SW 1271 (cell line): Measurements from ENCODE around the gene EPB41L3.
"Not testable (repeated sequence)": the region's sequence is repeated elsewhere in the genome, so short reads cannot be mapped to it uniquely, and the experiment has no call there.

Source experiments
- DNase-seq, 2 experiments: peaks; one replicate each; lab custom pipeline; 2025; lab: John Stamatoyannopoulos, UW

Gene EPB41L3

GRCh38 chr18:5530629-5531178 lies 13.1 kb downstream of the EPB41L3 start:
- no peak for DNase-seq

DNA sequence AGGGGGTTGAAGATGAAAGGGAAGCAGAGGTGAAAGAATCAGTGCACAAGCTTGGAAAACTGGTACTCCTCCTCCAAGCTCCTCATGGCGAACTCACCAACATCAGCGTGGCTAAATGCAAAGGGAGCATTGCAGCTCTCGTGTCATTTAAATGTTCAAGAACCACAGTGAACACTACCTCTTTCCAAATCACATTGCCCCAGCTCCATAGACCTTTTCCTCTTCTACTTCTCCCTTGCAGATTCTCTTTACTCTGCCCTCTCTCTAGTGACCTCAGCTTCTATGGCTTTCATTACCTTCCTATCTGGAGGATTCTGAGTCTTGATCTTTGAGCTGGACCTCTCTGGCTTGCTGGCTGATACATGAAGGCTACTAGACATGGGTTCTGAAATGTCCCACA lies 14.3 kb downstream of the EPB41L3 start:
- no peak for DNase-seq

DNA sequence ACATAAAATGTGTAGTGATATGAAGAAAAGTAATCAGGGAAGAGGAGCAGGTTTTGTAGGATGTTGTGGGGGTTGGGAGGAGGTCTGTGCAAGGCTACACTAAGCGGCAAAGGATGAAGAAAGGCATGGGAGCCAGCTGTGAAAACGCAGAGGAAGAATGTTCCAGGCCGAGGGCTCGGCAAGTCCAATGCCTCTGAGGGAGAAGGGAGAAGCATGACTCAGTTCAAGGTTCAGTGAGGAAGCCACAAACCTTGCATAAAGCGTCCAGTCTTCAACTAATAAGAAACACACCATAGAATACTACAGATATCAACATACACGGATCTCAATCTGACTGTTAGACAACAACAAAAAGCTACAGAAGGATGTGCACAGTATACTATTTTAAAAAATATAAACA lies 16.2 kb downstream of the EPB41L3 start:
- no peak for DNase-seq

- no peak for DNase-seq
Observed at GRCh38 chr18:5524660-5525059, 19.1 kb downstream of the EPB41L3 start.

- no peak for DNase-seq
Observed at GRCh38 chr18:5521000-5521399, 22.8 kb downstream of the EPB41L3 start.

GRCh38 chr18:5520464-5520863 lies 23.3 kb downstream of the EPB41L3 start:
- DNase-seq, result no peak

DNA sequence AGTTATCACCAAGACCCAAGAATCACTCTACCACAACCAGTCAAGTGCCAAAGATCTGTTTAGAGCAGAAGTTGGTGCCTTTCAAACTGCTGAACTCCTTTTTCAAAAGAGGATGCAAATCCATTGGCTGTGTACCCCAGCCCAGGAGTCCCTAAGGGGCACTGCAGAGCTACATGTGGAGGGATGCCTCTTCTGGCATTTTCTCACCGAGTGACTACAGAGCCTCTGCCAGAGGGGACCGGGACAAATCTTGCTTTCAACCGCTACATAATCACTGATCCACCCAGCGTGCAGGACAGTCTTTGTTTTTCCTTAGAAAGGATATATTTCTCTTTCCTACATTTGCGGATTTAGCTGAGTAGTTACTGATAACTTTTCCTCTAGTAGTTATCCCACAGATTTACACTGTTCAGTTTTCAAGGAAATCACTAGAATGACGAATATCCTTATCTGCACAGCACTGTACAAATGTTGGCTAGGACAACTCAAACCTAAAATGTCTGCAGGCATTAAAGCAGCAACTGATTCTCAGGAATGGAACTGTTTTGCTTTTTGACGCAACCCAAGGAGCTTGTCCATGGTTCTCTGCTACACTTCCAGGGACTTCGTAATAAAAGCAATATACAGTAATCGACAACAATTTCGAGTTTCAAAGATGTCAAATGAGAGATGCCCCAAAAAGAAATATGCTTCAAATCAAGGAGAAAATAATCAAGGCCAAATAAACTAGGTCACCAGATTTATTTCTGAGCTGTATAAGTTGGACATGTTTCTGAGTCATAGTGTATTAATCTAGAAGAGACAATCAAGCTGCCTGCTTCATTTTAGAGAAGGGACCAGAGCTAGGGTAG lies 24.1 kb downstream of the EPB41L3 start:
- DNase-seq, result no peak

DNA sequence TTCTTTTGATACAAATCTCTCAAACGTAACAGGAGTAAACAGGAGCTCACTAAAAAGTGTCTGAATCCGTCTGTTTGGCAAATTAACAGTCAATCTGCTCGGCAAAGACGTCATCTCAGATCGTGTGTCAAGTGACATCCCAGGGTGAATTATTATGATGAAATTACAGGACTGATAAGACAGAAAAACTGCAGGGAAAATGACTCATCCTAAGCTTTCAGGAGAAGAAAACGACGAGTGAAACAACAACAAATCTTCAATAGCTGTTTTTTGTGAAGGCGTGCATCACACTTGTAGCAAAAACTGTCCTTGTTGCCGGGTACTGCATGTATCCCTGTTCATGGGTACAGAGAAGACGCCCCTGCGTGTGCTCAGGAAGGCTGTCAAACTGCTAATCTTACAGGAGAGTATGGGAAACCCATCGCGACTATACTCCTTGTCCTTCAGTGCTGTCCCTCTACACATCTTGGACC lies 24.9 kb downstream of the EPB41L3 start:
- DNase-seq, result no peak

DNA sequence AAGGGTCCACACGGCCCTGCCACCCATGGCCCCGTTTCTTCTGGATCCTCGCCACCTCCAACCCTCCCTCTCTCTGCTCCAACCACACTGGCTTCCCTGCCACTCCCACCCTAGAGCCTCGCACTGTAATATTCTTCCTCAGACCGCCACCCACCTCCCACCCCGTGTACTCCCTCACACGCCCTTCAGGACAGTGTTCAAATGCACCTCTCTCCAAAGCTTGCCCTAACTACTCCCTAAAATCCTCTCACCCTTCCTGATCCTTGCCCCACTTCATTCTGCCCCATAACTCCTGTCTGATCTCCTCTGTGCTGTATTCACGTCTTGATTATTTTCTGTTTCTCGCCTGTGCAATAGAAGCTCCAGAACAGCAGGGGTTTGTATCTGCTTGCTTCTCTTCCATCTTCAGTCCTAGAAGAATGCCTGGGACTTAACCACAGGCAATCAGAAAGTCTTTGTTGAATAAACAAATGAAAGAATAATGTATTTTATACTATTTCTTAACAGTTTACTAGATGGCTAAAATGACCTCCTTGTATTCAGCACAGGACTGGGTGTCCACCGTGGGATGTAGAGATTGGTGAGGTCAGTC lies 25.5 kb downstream of the EPB41L3 start:
- no peak for DNase-seq

DNA sequence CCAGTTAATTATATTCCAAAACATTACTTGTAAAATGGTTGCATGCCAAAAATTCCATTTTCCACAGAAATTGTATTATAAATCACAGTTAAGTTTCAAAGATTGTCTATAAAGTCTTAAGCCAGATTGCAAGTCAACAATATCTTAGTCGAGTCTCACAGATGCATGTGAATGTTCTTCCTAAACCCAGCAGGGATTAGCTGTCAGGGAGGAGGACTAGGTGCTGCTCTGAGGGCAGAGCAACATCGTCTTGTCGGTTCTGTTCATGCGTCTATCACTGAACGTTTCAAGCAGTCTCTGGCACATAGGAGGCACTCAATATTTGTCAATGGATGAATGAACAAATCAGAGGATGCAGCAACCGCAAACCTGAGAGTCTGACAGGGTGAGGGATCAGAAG lies 27.0 kb downstream of the EPB41L3 start:
- DNase-seq, result no peak

- DNase-seq, result no peak
Observed at GRCh38 chr18:5515011-5515784, 28.6 kb downstream of the EPB41L3 start.

- DNase-seq, result no peak
Observed at GRCh38 chr18:5513947-5514346, 29.9 kb downstream of the EPB41L3 start.

DNA sequence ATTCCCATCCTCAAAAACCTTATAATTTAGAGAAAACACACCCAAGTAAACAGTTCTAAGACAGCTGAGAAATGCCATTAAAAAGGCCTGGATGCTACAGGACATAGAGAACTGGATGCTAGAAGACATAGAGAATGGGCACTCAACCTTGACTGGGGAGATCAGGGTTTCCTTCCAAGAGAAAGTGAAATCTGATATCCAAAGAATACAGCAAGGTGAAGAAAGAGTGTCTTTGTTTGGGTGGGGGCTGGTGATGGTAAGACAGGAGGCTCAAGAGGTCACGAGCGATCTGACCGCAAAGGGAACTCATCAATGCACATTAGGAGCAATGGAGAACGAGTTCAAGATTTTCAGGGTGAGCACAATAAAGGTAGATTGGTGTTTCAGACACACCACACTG lies 31.6 kb downstream of the EPB41L3 start:
- no peak for DNase-seq

DNA sequence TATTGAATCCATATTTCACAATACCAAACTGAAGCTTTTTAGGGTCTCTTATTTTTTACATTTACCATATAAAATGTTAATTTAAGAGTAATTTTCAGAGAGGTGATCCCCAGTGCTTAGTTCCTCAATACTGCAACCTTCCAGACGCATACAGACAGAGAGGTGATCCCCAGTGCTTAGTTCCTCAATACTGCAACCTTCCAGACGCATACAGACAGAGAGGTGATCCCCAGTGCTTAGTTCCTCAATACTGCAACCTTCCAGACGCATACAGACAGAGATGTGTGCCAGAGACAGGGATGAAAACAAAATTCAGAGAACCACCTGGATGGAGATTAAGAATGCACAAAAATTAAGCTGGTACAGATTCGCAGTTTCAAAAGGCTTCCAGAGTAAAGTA lies 32.3 kb downstream of the EPB41L3 start:
- not testable (repeated sequence) for DNase-seq

- DNase-seq, result no peak
Observed at GRCh38 chr18:5510135-5510846, 33.5 kb downstream of the EPB41L3 start.

GRCh38 chr18:5508821-5509220 lies 35.0 kb downstream of the EPB41L3 start:
- no peak for DNase-seq

DNA sequence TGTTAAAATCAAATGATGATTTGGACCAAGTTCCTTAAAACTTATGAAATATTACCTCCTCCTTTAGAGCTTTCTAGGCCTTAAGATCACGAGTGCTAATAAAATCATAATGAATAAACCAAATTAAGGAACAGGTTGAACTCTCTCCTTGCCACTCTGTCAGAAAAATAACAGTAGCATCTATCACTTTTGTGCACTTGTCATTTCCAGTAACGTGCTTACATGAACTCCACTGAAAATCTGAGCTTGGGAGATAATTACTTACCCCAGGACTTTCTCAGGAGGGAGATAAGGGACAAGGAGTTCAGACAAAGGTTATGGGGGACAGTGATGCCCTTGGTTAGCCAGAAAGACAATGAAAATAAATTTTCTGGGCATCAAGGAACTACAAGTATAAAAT lies 36.0 kb downstream of the EPB41L3 start:
- no peak for DNase-seq

GRCh38 chr18:5506174-5506573 lies 37.6 kb downstream of the EPB41L3 start:
- no peak for DNase-seq

GRCh38 chr18:5503740-5504139 lies 40.1 kb downstream of the EPB41L3 start:
- DNase-seq, result no peak

- DNase-seq, result no peak
Observed at GRCh38 chr18:5500158-5500939, 43.4 kb downstream of the EPB41L3 start.

GRCh38 chr18:5498452-5498851 lies 45.3 kb downstream of the EPB41L3 start:
- no peak for DNase-seq
